Mucosa of descending colon (tissue), 3 donors: ENCODE results near the gene FAM168B. TPM values are rescaled to one million over a fixed set of nuclear protein-coding genes. Genes with fewer than 3 reads are reported as not detected.

Experiments used
- ATAC-seq: fragments of 200-7000 bp; cut with Tn5 transposase; one replicate; pipeline ENCODE4 v1.9.1; 2020; ENCODE audit warnings: mild to moderate bottlenecking, moderate library complexity
- DNase-seq, 3 donors: peaks; one replicate each; pipeline ENCODE4 v3.0.0-alpha.2; 2020
- H3K36me3 ChIP-seq: fragments of 200-600 bp; one replicate; pipeline ENCODE4 v1.8.0; 2021; ENCODE audit warnings: low read depth, mild to moderate bottlenecking
- H3K4me1 ChIP-seq: fragments of 200-600 bp; one replicate; pipeline ENCODE4 v1.8.0; 2021; ENCODE audit warnings: low read depth, mild to moderate bottlenecking
- H3K4me3 ChIP-seq: fragments of 200-600 bp; one replicate; pipeline ENCODE4 v1.8.0; 2021; ENCODE audit warnings: mild to moderate bottlenecking
- H3K9me3 ChIP-seq: fragments of 200-600 bp; one replicate; pipeline ENCODE4 v1.8.0; 2021; ENCODE audit warnings: mild to moderate bottlenecking
- CTCF ChIP-seq: fragments of 200-600 bp; IDR thresholded peaks from one replicate; pipeline ENCODE4 v1.8.0; 2022; ENCODE audit warnings: antibody characterized with exemption, mild to moderate bottlenecking
- intact Hi-C, 2 donors: fragments of 100-400 bp; cut with DNase I in 1 of 2; cut with micrococcal nuclease in 1 of 2; formaldehyde crosslinking; loops; one replicate each; pipeline versions ENCODE4 v1.11.0 to v1.11.1; 2022; cut with DNase I, micrococcal nuclease
- total RNA-seq, 3 donors: library from RNA; stranded (reverse); fragmentation: NEBNext Ultra II Directional in 2 of 3; extraction: Animal tissue kit (Norgen Biotek cat#: 25700) in 2 of 3; gene quantifications; one replicate each; pipeline versions ENCODE4 v1.2.1 to v1.2.4, GENCODE V29; 2021 to 2023
- donor health status: DM: no; HTN: no; CAD: no; lungs with moderate emphysema.
- donor health status: DM: no; HTN: no; CAD: no.
- donor health status: DM: no; HTN: yes; CAD: no.

The FAM168B gene
- total RNA-seq, 3 donors from 2014 or later = 79.1 to 131 (median 86.1) TPM

GRCh38 chr2:131031431-131031841 is 61.8 kb downstream of the FAM168B start:
- no peak overlapping the region for H3K4me3 ChIP-seq
- no peak for ATAC-seq
- intact Hi-C loops = no loop called here
- DNase-seq = no peak
- TF ChIP-seq CTCF = no peak
- peaks cover 4% of the 10 kb centered on the region for H3K4me1 ChIP-seq
- H3K9me3 ChIP-seq = no peaks in the 10 kb centered on the region
- H3K36me3 ChIP-seq = no peaks in the 10 kb centered on the region

GRCh38 chr2:131030478-131030971 is 62.7 kb downstream of the FAM168B start:
- H3K4me3 ChIP-seq = no peak overlapping the region
- intact Hi-C loops = no loop called here
- DNase-seq = no peak
- TF ChIP-seq CTCF = no peak
- peaks cover 4% of the 10 kb centered on the region for H3K4me1 ChIP-seq
- no peaks in the 10 kb centered on the region for H3K9me3 ChIP-seq
- no peaks in the 10 kb centered on the region for H3K36me3 ChIP-seq
- ATAC-seq = no peak

GRCh38 chr2:131029812-131030211 is 63.4 kb downstream of the FAM168B start:
- DNase-seq = no peak
- intact Hi-C loops = no loop called here
- no peak for TF ChIP-seq CTCF

GRCh38 chr2:131027566-131028528 is 65.4 kb downstream of the FAM168B start:
- TF ChIP-seq CTCF = no peak

More at GRCh38 chr2:131029812-131030211, 63.4 kb downstream of the FAM168B start:
- H3K9me3 ChIP-seq = no peaks in the 10 kb centered on the region
- H3K4me1 ChIP-seq = no peaks in the 10 kb centered on the region
- H3K36me3 ChIP-seq = no peaks in the 10 kb centered on the region
- H3K4me3 ChIP-seq = no peak overlapping the region
- ATAC-seq = no peak

GRCh38 chr2:131026919-131027318 is 66.3 kb downstream of the FAM168B start:
- Histone ChIP-seq H3K36me3 (no peaks in the 10 kb centered on the region), H3K4me1 (no peaks in the 10 kb centered on the region), H3K4me3 (no peak overlapping the region), H3K9me3 (no peaks in the 10 kb centered on the region)
- TF ChIP-seq CTCF = no peak
- ATAC-seq (no peak), DNase-seq (peak in 1 of 3 donors; percentile 3)
- intact Hi-C loops = no loop called here

More at GRCh38 chr2:131027566-131028528, 65.4 kb downstream of the FAM168B start:
- Histone ChIP-seq H3K36me3 (no peaks in the 10 kb centered on the region), H3K4me3 (no peak overlapping the region), H3K9me3 (no peaks in the 10 kb centered on the region), H3K4me1 (no peaks in the 10 kb centered on the region)
- ATAC-seq = no peak
- intact Hi-C loops = no loop called here
- DNase-seq = peak in 1 of 3 donors; percentile 8
